ENCODE data around the gene GJB6. TPM values are rescaled to one million over a fixed set of nuclear protein-coding genes. Genes with fewer than 3 reads are reported as not detected.

Gene GJB6
- total RNA-seq, 5 donors from 2014 or later (not counting 1 experiment from before 2014, with no cell fraction given): 1.1 to 5.2 (median 2.9) TPM

DNA sequence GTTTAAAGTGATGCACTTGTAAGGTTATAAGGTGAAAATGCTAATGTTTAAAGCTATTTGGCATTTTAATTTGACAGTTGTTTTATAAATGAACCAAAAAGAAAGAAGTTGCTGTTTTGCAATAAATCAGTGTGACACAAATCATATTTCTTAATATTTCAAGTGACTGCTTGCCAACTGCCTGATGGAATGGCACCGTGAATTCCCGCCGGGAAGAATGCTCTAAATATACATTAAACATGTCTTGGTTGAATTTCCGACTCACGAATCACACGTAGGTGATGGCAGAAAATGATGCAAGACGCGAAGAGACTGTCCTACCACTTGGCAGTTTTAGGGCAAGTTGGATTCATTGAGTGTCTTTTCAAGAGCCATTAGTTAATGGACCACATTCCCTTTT lies 36.3 kb downstream of the GJB6 start:
- H3K4me3 Mint-ChIP-seq: no peak overlapping the region

DNA sequence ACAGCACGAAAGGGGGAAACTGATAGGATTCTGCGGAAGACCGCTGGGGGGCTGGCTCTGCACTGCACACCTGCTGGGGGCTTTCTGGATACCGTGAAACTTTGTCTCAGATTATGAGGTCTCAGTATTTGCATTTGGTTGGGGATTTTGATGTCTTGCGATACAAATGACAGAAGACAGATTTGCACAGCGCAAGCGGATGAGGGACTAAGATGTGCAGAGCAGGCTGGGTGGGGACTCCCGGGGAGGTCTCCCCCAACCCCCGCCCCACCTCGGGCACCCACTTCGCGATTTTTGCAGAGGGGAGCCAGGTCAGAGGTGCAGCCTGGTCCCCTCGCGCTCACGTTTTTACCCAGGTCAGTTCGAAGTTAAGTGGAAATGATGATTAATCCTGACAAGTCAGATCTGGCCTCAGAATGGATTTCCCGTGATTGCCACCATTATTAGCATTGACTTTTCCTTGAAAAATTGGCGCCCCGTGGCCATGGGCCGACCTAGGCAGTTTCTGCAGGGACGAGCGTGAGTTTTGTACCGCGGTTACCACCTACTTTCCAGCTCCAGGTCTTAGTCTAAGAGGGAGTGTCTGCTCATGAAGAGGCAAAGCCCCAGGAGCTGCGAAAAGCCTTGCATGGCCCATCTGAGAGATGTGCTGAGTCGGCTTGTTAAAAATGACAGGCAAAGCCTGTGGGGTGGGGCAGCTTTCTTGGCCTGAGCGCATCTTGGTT lies 38.0 kb downstream of the GJB6 start:
- H3K27ac ChIP-seq (ENCODE audit: low read length): no peak overlapping the region
- peaks cover 2 to 27% of the 10 kb centered on the region in 2 experiments for H3K4me1 ChIP-seq (ENCODE audit: control insufficient read depth in 1 of 2, extremely low read depth in 1 of 2, insufficient read depth in 2 of 2, low read length in 2 of 2)
- H3K9me3 ChIP-seq: no peaks in the 10 kb centered on the region
- H3K4me3 ChIP-seq (ENCODE audit: control insufficient read depth in 1 of 2, extremely low read depth in 1 of 2, low read length in 1 of 2): peak overlapping the region; percentile 38 to 70
- ChIA-PET CTCF (interaction anchor here in 1 of 2 donors (0.9 kb wide), 1 partner anchor 10 kb away, joined by 3 read pairs; no protein-coding TSS in a partner anchor), POLR2A (no interaction called here)
- no peak overlapping the region for H3K27ac Mint-ChIP-seq
- peaks cover 14 to 52% of the 10 kb centered on the region in 2 experiments for H3K27me3 ChIP-seq (replicated peaks in 1 of 2; ENCODE audit: control insufficient read depth in 2 of 2, extremely low read depth in 1 of 2, insufficient read depth in 2 of 2, low read length in 1 of 2)
- peaks cover 42 to 57% of the 10 kb centered on the region in 2 donors for H3K27me3 Mint-ChIP-seq
- H3K4me3 Mint-ChIP-seq: peak overlapping the region; percentile 62 to 81 (median 68)
- H3K36me3 Mint-ChIP-seq: no peaks in the 10 kb centered on the region
- H3K36me3 ChIP-seq (ENCODE audit: control insufficient read depth in 2 of 2, extremely low read depth in 1 of 2, insufficient read depth in 1 of 2, low read length in 1 of 2): no peaks in the 10 kb centered on the region
- DNase-seq (peak in 4 of 35 experiments; percentile 6 to 49 (median 19)), ATAC-seq (replicated peaks in 1 of 4) (peak in 3 of 4 experiments; percentile 39 to 67 (median 39))
- H3K4me1 Mint-ChIP-seq: peaks cover 22 to 27% (median 23%) of the 10 kb centered on the region in 3 donors
- no peaks in the 10 kb centered on the region for H3K9me3 Mint-ChIP-seq
- WGBS (ENCODE audit: insufficient coverage): 9% methylated on average over 17 of the region's 27 CpGs

More for the DNA sequence above, 36.3 kb downstream of the GJB6 start:
- H3K27me3 Mint-ChIP-seq: peaks cover 34 to 63% of the 10 kb centered on the region in 2 donors
- no peaks in the 10 kb centered on the region for H3K9me3 ChIP-seq
- peaks cover 2 to 27% of the 10 kb centered on the region in 2 experiments for H3K4me1 ChIP-seq (ENCODE audit: control insufficient read depth in 1 of 2, extremely low read depth in 1 of 2, insufficient read depth in 2 of 2, low read length in 2 of 2)
- whole genome bisulfite sequencing (ENCODE audit: insufficient coverage): no CpG with 5 or more reads among the region's 8 CpGs
- H3K27ac ChIP-seq (ENCODE audit: low read length): no peak overlapping the region
- peaks cover 18 to 27% (median 23%) of the 10 kb centered on the region in 3 donors for H3K4me1 Mint-ChIP-seq
- no peaks in the 10 kb centered on the region for H3K36me3 ChIP-seq (ENCODE audit: control insufficient read depth in 2 of 2, extremely low read depth in 1 of 2, insufficient read depth in 1 of 2, low read length in 1 of 2)
- no peaks in the 10 kb centered on the region for H3K9me3 Mint-ChIP-seq
- POLR2A ChIA-PET: no interaction called here
- no peak overlapping the region for H3K27ac Mint-ChIP-seq
- CTCF ChIA-PET: interaction anchor here (0.6 to 3.1 kb wide), 6 partner anchors 10 to 633 kb away, joined by 3 to 18 read pairs (median 5); no protein-coding TSS in a partner anchor
- H3K36me3 Mint-ChIP-seq: no peaks in the 10 kb centered on the region
- H3K27me3 ChIP-seq (replicated peaks in 1 of 2; ENCODE audit: control insufficient read depth in 2 of 2, extremely low read depth in 1 of 2, insufficient read depth in 2 of 2, low read length in 1 of 2): peaks cover 14 to 51% of the 10 kb centered on the region in 2 experiments
- ATAC-seq (replicated peaks in 1 of 4) (no peak), DNase-seq (no peak)
- H3K4me3 ChIP-seq (ENCODE audit: control insufficient read depth in 1 of 2, extremely low read depth in 1 of 2, low read length in 1 of 2): no peak overlapping the region

GRCh38 chr13:20193162-20193906 lies 38.8 kb downstream of the GJB6 start:
- ATAC-seq (replicated peaks in 1 of 4): peak; percentile 22 to 41 (median 31)
- ChIA-PET CTCF (no interaction called here), POLR2A (no interaction called here)
- Mint-ChIP-seq H3K27ac (no peak overlapping the region), H3K36me3 (no peaks in the 10 kb centered on the region), H3K9me3 (no peaks in the 10 kb centered on the region), H3K4me1 (peaks cover 22 to 27% (median 23%) of the 10 kb centered on the region in 3 donors), H3K4me3 (peak overlapping the region; percentile 62 to 81 (median 68)), H3K27me3 (peaks cover 42 to 57% of the 10 kb centered on the region in 2 donors)
- peaks cover 2 to 27% of the 10 kb centered on the region in 2 experiments for H3K4me1 ChIP-seq (ENCODE audit: control insufficient read depth in 1 of 2, extremely low read depth in 1 of 2, insufficient read depth in 2 of 2, low read length in 2 of 2)
- peak overlapping the region; percentile 38 to 70 for H3K4me3 ChIP-seq (ENCODE audit: control insufficient read depth in 1 of 2, extremely low read depth in 1 of 2, low read length in 1 of 2)
- peaks cover 14 to 52% of the 10 kb centered on the region in 2 experiments for H3K27me3 ChIP-seq (replicated peaks in 1 of 2; ENCODE audit: control insufficient read depth in 2 of 2, extremely low read depth in 1 of 2, insufficient read depth in 2 of 2, low read length in 1 of 2)
- DNase-seq: peak in 3 of 35 experiments; percentile 9 to 24 (median 14)
- no peaks in the 10 kb centered on the region for H3K9me3 ChIP-seq
- no peaks in the 10 kb centered on the region for H3K36me3 ChIP-seq (ENCODE audit: control insufficient read depth in 2 of 2, extremely low read depth in 1 of 2, insufficient read depth in 1 of 2, low read length in 1 of 2)
- H3K27ac ChIP-seq (ENCODE audit: low read length): no peak overlapping the region
- WGBS (ENCODE audit: insufficient coverage): 2% methylated on average over 27 of the region's 53 CpGs

- H3K27ac Mint-ChIP-seq: no peak within 1 kb of the TSS
- H3K36me3 Mint-ChIP-seq: no peaks in the 10 kb centered on the region
- H3K9me3 Mint-ChIP-seq: no peaks in the 10 kb centered on the region
- peaks cover 2 to 27% of the 10 kb centered on the region in 2 experiments for H3K4me1 ChIP-seq (ENCODE audit: control insufficient read depth in 1 of 2, extremely low read depth in 1 of 2, insufficient read depth in 2 of 2, low read length in 2 of 2)
- peak; percentile 28 to 41 (median 32) for ATAC-seq (replicated peaks in 1 of 4)
- peak within 1 kb of the TSS; percentile 62 to 81 (median 68) for H3K4me3 Mint-ChIP-seq
- H3K9me3 ChIP-seq: no peaks in the 10 kb centered on the region
- peak within 1 kb of the TSS; percentile 38 to 70 for H3K4me3 ChIP-seq (ENCODE audit: control insufficient read depth in 1 of 2, extremely low read depth in 1 of 2, low read length in 1 of 2)
- DNase-seq: peak in 3 of 35 experiments; percentile 18 to 41 (median 23)
- H3K36me3 ChIP-seq (ENCODE audit: control insufficient read depth in 2 of 2, extremely low read depth in 1 of 2, insufficient read depth in 1 of 2, low read length in 1 of 2): no peaks in the 10 kb centered on the region
- POLR2A ChIA-PET: no interaction called here
- peaks cover 22 to 27% (median 23%) of the 10 kb centered on the region in 3 donors for H3K4me1 Mint-ChIP-seq
- peaks cover 42 to 59% of the 10 kb centered on the region in 2 donors for H3K27me3 Mint-ChIP-seq
- H3K27me3 ChIP-seq (replicated peaks in 1 of 2; ENCODE audit: control insufficient read depth in 2 of 2, extremely low read depth in 1 of 2, insufficient read depth in 2 of 2, low read length in 1 of 2): peaks cover 14 to 52% of the 10 kb centered on the region in 2 experiments
- 0% methylated on average over 13 of the region's 39 CpGs for WGBS (ENCODE audit: insufficient coverage)
- no peak within 1 kb of the TSS for H3K27ac ChIP-seq (ENCODE audit: low read length)
- CTCF ChIA-PET: no interaction called here
Measured at GRCh38 chr13:20192836-20193161, 39.3 kb downstream of the GJB6 start, which contains the start of gene GJB2. TSS of gene GJB2 (minus strand) at chr13:20192938. CDS start at chr13:20189581, 3,357 bp downstream.

DNA sequence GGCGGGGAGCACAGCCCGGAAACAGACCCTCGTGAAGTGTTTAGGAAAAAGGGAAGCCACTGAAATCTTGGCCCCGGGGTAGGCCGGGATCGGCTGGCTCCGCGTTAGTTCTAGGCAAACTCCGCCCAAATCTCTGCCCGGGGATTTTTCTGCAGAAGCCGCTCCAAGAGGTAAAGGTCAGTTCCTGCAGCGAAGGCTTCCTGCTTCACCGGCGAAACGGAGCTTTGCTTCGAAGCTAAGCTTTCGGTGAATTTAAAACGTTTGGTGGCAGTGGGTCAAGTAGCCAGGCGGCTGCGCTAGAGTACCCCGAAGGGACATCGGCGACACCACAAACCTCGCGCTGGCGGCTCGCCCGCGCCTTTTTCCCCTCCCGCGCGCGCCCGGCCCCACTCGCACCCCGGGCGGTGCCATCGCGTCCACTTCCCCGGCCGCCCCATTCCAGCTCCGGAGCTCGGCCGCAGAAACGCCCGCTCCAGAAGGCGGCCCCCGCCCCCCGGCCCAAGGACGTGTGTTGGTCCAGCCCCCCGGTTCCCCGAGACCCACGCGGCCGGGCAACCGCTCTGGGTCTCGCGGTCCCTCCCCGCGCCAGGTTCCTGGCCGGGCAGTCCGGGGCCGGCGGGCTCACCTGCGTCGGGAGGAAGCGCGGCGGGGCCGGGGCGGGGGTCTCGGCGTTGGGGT lies 39.8 kb downstream of the GJB6 start:
- DNase-seq (peak in 2 of 35 experiments; percentile 11 to 27), ATAC-seq (replicated peaks in 1 of 4) (peak in 2 of 4 experiments; percentile 14 to 17)
- Mint-ChIP-seq H3K4me3 (peak overlapping the region; percentile 53 to 70 (median 57)), H3K27me3 (peaks cover 42 to 59% of the 10 kb centered on the region in 2 donors), H3K27ac (no peak overlapping the region), H3K9me3 (no peaks in the 10 kb centered on the region), H3K4me1 (peaks cover 22 to 27% (median 23%) of the 10 kb centered on the region in 3 donors), H3K36me3 (no peaks in the 10 kb centered on the region)
- Histone ChIP-seq H3K4me3 (ENCODE audit: control insufficient read depth in 1 of 2, extremely low read depth in 1 of 2, low read length in 1 of 2) (peak overlapping the region in 1 of 2 donors; percentile 67), H3K27ac (ENCODE audit: low read length) (no peak overlapping the region), H3K27me3 (replicated peaks in 1 of 2; ENCODE audit: control insufficient read depth in 2 of 2, extremely low read depth in 1 of 2, insufficient read depth in 2 of 2, low read length in 1 of 2) (peaks cover 14 to 52% of the 10 kb centered on the region in 2 experiments), H3K9me3 (no peaks in the 10 kb centered on the region), H3K36me3 (ENCODE audit: control insufficient read depth in 2 of 2, extremely low read depth in 1 of 2, insufficient read depth in 1 of 2, low read length in 1 of 2) (no peaks in the 10 kb centered on the region), H3K4me1 (ENCODE audit: control insufficient read depth in 1 of 2, extremely low read depth in 1 of 2, insufficient read depth in 2 of 2, low read length in 2 of 2) (peaks cover 2 to 27% of the 10 kb centered on the region in 2 experiments)
- ChIA-PET POLR2A (no interaction called here), CTCF (no interaction called here)
- 1% methylated on average over 73 of the region's 73 CpGs for WGBS (ENCODE audit: insufficient coverage)

Data from T-cell (primary cell).